Neutrophil (primary cell): ENCODE data around the gene MRPL58.

Experiments used
- H3K27ac ChIP-seq: fragments of 200-600 bp; sonication (generic); 2 replicates; pipeline ENCODE4 v1.5.1; 2016; ENCODE audit warnings: mild to moderate bottlenecking, moderate library complexity
- H3K27me3 ChIP-seq: fragments of 200-600 bp; sonication (generic); 2 replicates; pipeline ENCODE4 v1.6.0; 2016; ENCODE audit warnings: mild to moderate bottlenecking
- H3K36me3 ChIP-seq: fragments of 200-600 bp; sonication (generic); 2 replicates; pipeline ENCODE4 v1.5.1; 2017
- H3K4me1 ChIP-seq, 2 experiments: fragments of 200-600 bp in 1 of 2; sonication (generic) in 1 of 2; 1 replicate in 1 of 2; 2 replicates in 1 of 2; pipeline versions ENCODE4 v1.5.1 to v1.6.1; 2013 to 2016; ENCODE audit warnings: low read depth in 1 of 2, low read length in 1 of 2, mild to moderate bottlenecking in 1 of 2, moderate library complexity in 1 of 2; ENCODE audit not compliant: control insufficient read depth in 1 of 2, insufficient read depth in 1 of 2
- H3K4me3 ChIP-seq, 2 experiments: fragments of 200-600 bp in 1 of 2; sonication (generic) in 1 of 2; 1 replicate in 1 of 2; 2 replicates in 1 of 2; pipeline ENCODE4 v1.5.1; 2013 to 2016; ENCODE audit warnings: low read depth in 1 of 2, low read length in 1 of 2, mild to moderate bottlenecking in 1 of 2, moderate library complexity in 1 of 2
- H3K9me3 ChIP-seq: fragments of 200-600 bp; sonication (generic); 2 replicates; pipeline ENCODE4 v1.5.1; 2016
- TF ChIP-seq, protein P1 (sequence below): fragments of 200-600 bp; sonication (generic); IDR thresholded peaks from 2 replicates; pipeline ENCODE4 v1.5.1; 2016; ENCODE audit warnings: antibody characterized with exemption

Gene MRPL58

GRCh38 chr17:75049057-75049456 lies 36.6 kb downstream of the MRPL58 start:
- Histone ChIP-seq H3K4me1 (peaks cover 19 to 23% of the 10 kb centered on the region in 2 experiments), H3K4me3 (no peak overlapping the region), H3K36me3 (peaks cover 48% of the 10 kb centered on the region), H3K9me3 (no peaks in the 10 kb centered on the region), H3K27ac (peak overlapping the region; percentile 85), H3K27me3 (no peaks in the 10 kb centered on the region)
- TF ChIP-seq, protein P1, sequence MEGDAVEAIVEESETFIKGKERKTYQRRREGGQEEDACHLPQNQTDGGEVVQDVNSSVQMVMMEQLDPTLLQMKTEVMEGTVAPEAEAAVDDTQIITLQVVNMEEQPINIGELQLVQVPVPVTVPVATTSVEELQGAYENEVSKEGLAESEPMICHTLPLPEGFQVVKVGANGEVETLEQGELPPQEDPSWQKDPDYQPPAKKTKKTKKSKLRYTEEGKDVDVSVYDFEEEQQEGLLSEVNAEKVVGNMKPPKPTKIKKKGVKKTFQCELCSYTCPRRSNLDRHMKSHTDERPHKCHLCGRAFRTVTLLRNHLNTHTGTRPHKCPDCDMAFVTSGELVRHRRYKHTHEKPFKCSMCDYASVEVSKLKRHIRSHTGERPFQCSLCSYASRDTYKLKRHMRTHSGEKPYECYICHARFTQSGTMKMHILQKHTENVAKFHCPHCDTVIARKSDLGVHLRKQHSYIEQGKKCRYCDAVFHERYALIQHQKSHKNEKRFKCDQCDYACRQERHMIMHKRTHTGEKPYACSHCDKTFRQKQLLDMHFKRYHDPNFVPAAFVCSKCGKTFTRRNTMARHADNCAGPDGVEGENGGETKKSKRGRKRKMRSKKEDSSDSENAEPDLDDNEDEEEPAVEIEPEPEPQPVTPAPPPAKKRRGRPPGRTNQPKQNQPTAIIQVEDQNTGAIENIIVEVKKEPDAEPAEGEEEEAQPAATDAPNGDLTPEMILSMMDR, result no peak

DNA sequence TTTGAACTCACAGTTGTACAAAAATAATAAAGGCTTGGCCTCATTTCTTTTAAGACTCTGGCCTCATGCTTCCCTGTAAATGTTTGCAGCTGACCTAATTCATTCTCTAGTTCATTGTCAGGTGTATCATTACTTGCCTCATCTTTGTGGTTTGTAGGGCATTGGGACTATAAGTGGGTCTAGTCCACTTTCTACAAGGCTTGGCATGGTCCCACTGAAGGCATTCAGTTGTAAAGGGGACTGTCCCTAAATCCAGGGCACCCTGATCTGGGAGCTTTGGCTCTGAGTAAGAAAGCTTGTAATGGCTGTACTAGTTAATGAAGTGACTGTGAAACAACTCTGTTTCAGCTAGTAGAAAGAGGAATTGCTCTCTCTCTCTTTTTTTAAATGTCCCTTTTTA lies 37.2 kb downstream of the MRPL58 start:
- TF ChIP-seq, protein P1, result no peak
- Histone ChIP-seq H3K4me3 (no peak overlapping the region), H3K4me1 (peaks cover 19 to 23% of the 10 kb centered on the region in 2 experiments), H3K27ac (peak overlapping the region; percentile 7), H3K36me3 (peaks cover 52% of the 10 kb centered on the region), H3K27me3 (no peaks in the 10 kb centered on the region), H3K9me3 (no peaks in the 10 kb centered on the region)

GRCh38 chr17:75051941-75052340 lies 39.5 kb downstream of the MRPL58 start:
- peaks cover 62% of the 10 kb centered on the region for H3K36me3 ChIP-seq
- H3K27ac ChIP-seq, result no peak overlapping the region
- TF ChIP-seq, protein P1, result no peak
- H3K4me3 ChIP-seq, result no peak overlapping the region
- no peaks in the 10 kb centered on the region for H3K27me3 ChIP-seq
- no peaks in the 10 kb centered on the region for H3K9me3 ChIP-seq
- H3K4me1 ChIP-seq, result peaks cover 13 to 15% of the 10 kb centered on the region in 2 experiments

GRCh38 chr17:75059369-75060345 lies 47.2 kb downstream of the MRPL58 start:
- Histone ChIP-seq H3K27ac (no peak overlapping the region), H3K27me3 (no peaks in the 10 kb centered on the region), H3K4me3 (no peak overlapping the region), H3K9me3 (no peaks in the 10 kb centered on the region), H3K4me1 (no peaks in the 10 kb centered on the region), H3K36me3 (peaks cover 79% of the 10 kb centered on the region)
- TF ChIP-seq, protein P1, result no peak

DNA sequence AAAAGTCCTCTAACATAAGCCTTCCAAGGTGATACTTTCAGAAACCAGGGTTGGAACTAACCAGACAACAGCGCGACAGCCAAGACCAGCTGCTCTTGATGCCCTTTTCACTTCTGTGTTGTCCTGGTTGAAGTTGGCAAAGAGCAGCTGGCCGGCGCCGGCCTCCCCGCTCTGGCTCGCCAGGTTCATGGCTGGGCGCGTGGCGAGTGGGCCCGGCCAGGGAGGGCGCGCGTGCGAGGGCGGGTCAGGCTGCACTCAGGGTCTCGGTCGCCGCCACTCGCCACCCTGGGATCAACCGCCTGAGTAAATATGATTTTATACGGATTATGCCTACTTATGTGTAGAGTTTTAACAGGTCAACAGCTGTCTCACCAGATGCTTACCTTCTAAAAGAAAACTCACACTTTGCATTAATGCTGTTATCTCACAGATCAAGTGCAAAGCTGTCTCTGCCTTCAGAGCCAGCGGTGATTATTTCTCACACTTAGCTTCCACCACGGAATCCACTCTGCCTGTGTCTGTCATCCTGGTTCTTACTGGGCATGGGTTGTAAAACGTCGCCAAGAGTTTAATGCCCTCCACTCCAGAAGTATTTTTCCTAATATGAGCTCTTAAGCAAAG lies 48.1 kb downstream of the MRPL58 start:
- no peaks in the 10 kb centered on the region for H3K9me3 ChIP-seq
- no peak overlapping the region for H3K4me3 ChIP-seq
- H3K27ac ChIP-seq, result no peak overlapping the region
- H3K36me3 ChIP-seq, result peaks cover 79% of the 10 kb centered on the region
- peaks cover 0 to 4% of the 10 kb centered on the region in 2 experiments for H3K4me1 ChIP-seq
- TF ChIP-seq, protein P1, result no peak
- H3K27me3 ChIP-seq, result no peaks in the 10 kb centered on the region
